HepG2 (cell line): ENCODE measurements around the gene U2AF2. TPM values are rescaled to one million over a fixed set of nuclear protein-coding genes. Genes with fewer than 3 reads are reported as not detected.

Experiments used
- AGO1 ChIP-seq: fragments of 200-400 bp; formaldehyde crosslinking; IDR thresholded peaks from 2 replicates; pipeline ENCODE4 v1.6.1; 2017; ENCODE audit warnings: mild to moderate bottlenecking, low read depth, low read length, moderate library complexity; ENCODE audit not compliant: poor library complexity, severe bottlenecking
- AGO2 ChIP-seq: fragments of 200-400 bp; formaldehyde crosslinking; optimal IDR thresholded peaks from 2 replicates; pipeline ENCODE3; 2017; ENCODE audit warnings: mild to moderate bottlenecking, low read depth, low read length, moderate library complexity
- DNMT3B ChIP-seq: conservative IDR thresholded peaks from 2 replicates; pipeline ENCODE4 v1.6.1; 2016; ENCODE audit warnings: missing biosample characterization, control low read depth
- FOXJ3 ChIP-seq: sonication (generic); formaldehyde crosslinking; IDR thresholded peaks from 2 replicates; pipeline ENCODE4 v1.4.0; 2020; ENCODE audit warnings: missing genetic modification reagents, mild to moderate bottlenecking, borderline replicate concordance
- HNRNPK ChIP-seq: fragments of 200-400 bp; formaldehyde crosslinking; IDR thresholded peaks from 2 replicates; pipeline ENCODE4 v1.6.1; 2018; ENCODE audit warnings: low read length, low read depth, moderate library complexity, mild to moderate bottlenecking; ENCODE audit not compliant: poor library complexity, severe bottlenecking
- MAFG ChIP-seq: sonication (generic); formaldehyde crosslinking; IDR thresholded peaks from 2 replicates; pipeline ENCODE4 v1.5.1; 2020; ENCODE audit warnings: mild to moderate bottlenecking, missing genetic modification reagents
- MAFK ChIP-seq, 2 experiments: IDR thresholded peaks in 1 of 2; conservative IDR thresholded peaks in 1 of 2; 2 replicates each; pipeline ENCODE4 v1.6.1; 2011; ENCODE audit warnings: improper control_type of control experiment in 2 of 2, low read length in 2 of 2
- MATR3 ChIP-seq: sonication (generic); formaldehyde crosslinking; IDR thresholded peaks from 2 replicates; pipeline ENCODE4 v1.4.0; 2020; ENCODE audit warnings: missing genetic modification reagents
- NFKBIZ ChIP-seq: IDR thresholded peaks from 2 replicates; pipeline ENCODE4 v1.6.1; 2018; ENCODE audit warnings: missing genetic modification reagents, missing compliant biosample characterization
- NRL ChIP-seq: sonication (generic); formaldehyde crosslinking; IDR thresholded peaks from 2 replicates; pipeline ENCODE4 v1.5.0; 2020; ENCODE audit warnings: missing genetic modification reagents, mild to moderate bottlenecking, moderate library complexity, borderline replicate concordance
- PAWR ChIP-seq: sonication (generic); formaldehyde crosslinking; IDR thresholded peaks from 2 replicates; pipeline ENCODE4 v1.4.0; 2020; ENCODE audit warnings: missing genetic modification reagents, mild to moderate bottlenecking, borderline replicate concordance
- PHB2 ChIP-seq: fragments of 450-650 bp; IDR thresholded peaks from 2 replicates; pipeline ENCODE4 v1.6.1; 2018; ENCODE audit not compliant: partially characterized antibody
- RFX3 ChIP-seq: IDR thresholded peaks from 2 replicates; pipeline ENCODE4 v1.6.1; 2016; ENCODE audit warnings: missing biosample characterization, missing genetic modification reagents
- RNF219 ChIP-seq: sonication (generic); formaldehyde crosslinking; IDR thresholded peaks from 2 replicates; pipeline ENCODE4 v1.5.0; 2020; ENCODE audit warnings: mild to moderate bottlenecking, missing genetic modification reagents
- THAP8 ChIP-seq: sonication (generic); formaldehyde crosslinking; IDR thresholded peaks from 2 replicates; pipeline ENCODE4 v1.5.1; 2020; ENCODE audit warnings: missing genetic modification reagents, mild to moderate bottlenecking, borderline replicate concordance
- ZC3H13 ChIP-seq: sonication (generic); formaldehyde crosslinking; IDR thresholded peaks from 2 replicates; pipeline ENCODE4 v1.8.1; 2023; ENCODE audit warnings: mild to moderate bottlenecking, missing genetic modification reagents, moderate library complexity
- ZNF33A ChIP-seq: sonication (generic); formaldehyde crosslinking; IDR thresholded peaks from 2 replicates; pipeline ENCODE4 v1.5.1; 2020; ENCODE audit warnings: missing genetic modification reagents, mild to moderate bottlenecking, moderate library complexity, borderline replicate concordance
- ZNF383 ChIP-seq: sonication (generic); formaldehyde crosslinking; IDR thresholded peaks from 2 replicates; pipeline ENCODE4 v1.4.0; 2020; ENCODE audit warnings: missing genetic modification reagents, mild to moderate bottlenecking, borderline replicate concordance
- ZNF496 ChIP-seq: sonication (generic); formaldehyde crosslinking; IDR thresholded peaks from 2 replicates; pipeline ENCODE4 v1.8.1; 2023; ENCODE audit warnings: mild to moderate bottlenecking, moderate library complexity, missing genetic modification reagents; ENCODE audit not compliant: insufficient replicate concordance
- ZNF615 ChIP-seq: sonication (generic); formaldehyde crosslinking; IDR thresholded peaks from 2 replicates; pipeline ENCODE4 v1.5.0; 2020; ENCODE audit warnings: mild to moderate bottlenecking, missing genetic modification reagents, borderline replicate concordance
- polyA plus RNA-seq, 8 experiments: library from polyadenylated mRNA; depleted of rRNA in 3 of 8; stranded (reverse) in 7 of 8; unstranded in 1 of 8; fragments of >200 nt; fragmentation: Illumina TruSeq in 4 of 8; extraction: Trizol in 4 of 8; gene quantifications; 2 replicates each; pipeline versions ENCODE4 v1.2.1 to v1.2.3, GENCODE V29; 2011 to 2016; ENCODE audit warnings: low read depth in 4 of 8, missing spikeins in 1 of 8, mixed read lengths in 1 of 8; ENCODE audit not compliant: insufficient read depth in 1 of 8
- total RNA-seq, 5 experiments: library from RNA; depleted of rRNA; stranded (reverse); fragments of >200 nt; fragmentation: Illumina TruSeq; extraction: Trizol; gene quantifications; 2 replicates each; pipeline ENCODE4 v1.2.3, GENCODE V29; 2016; ENCODE audit warnings: low read depth in 1 of 5
- TF ChIP-seq, protein P1 (sequence below), 2 experiments: sonication (generic) in 1 of 2; formaldehyde crosslinking in 1 of 2; IDR thresholded peaks; 2 replicates each; pipeline versions ENCODE4 v1.4.0 to v1.6.1; 2016 to 2020; ENCODE audit warnings: borderline replicate concordance in 1 of 2, low read depth in 1 of 2, mild to moderate bottlenecking in 1 of 2, missing genetic modification reagents in 1 of 2

Gene U2AF2
- total and polyA plus RNA-seq, 2 of the 13 experiments (the other 11 are each of a cell fraction or from before 2014, with no cell fraction given), result 84.3 to 124 TPM

- TF ChIP-seq RNF219 (no peak), THAP8 (CRISPR knock-in tag) (peak; percentile 20; the same call in 1 of the 2 replicates), MAFG (CRISPR knock-in tag) (no peak), HNRNPK (no peak), ZNF383 (CRISPR knock-in tag) (no peak), ZC3H13 (peak; percentile 70; the same call in 1 of the 2 replicates), DNMT3B (CRISPR knock-in tag) (no peak; the same call in 1 of the 2 replicates), NFKBIZ (CRISPR knock-in tag) (no peak), RFX3 (CRISPR knock-in tag) (no peak), MAFK (conservative IDR thresholded peaks at IDR 0.05 in 1 of 2, IDR thresholded peaks at IDR 0.05 in 1 of 2; ENCODE audit: low read length in 2 of 2) (no peak), ZNF615 (CRISPR knock-in tag) (peak; percentile 72; the same call in 1 of the 2 replicates), ZNF496 (CRISPR knock-in tag) (no peak), ZNF33A (no peak), NRL (0 out of 2 replicates have a peak, but pooled peaks have one; percentile 14), AGO2 (peak; percentile 92), AGO1 (peak; percentile 95), FOXJ3 (CRISPR knock-in tag) (0 out of 2 replicates have a peak, but pooled peaks have one; percentile 13), MATR3 (no peak), PHB2 (no peak), PAWR (CRISPR knock-in tag) (no peak)
- TF ChIP-seq, protein P1, sequence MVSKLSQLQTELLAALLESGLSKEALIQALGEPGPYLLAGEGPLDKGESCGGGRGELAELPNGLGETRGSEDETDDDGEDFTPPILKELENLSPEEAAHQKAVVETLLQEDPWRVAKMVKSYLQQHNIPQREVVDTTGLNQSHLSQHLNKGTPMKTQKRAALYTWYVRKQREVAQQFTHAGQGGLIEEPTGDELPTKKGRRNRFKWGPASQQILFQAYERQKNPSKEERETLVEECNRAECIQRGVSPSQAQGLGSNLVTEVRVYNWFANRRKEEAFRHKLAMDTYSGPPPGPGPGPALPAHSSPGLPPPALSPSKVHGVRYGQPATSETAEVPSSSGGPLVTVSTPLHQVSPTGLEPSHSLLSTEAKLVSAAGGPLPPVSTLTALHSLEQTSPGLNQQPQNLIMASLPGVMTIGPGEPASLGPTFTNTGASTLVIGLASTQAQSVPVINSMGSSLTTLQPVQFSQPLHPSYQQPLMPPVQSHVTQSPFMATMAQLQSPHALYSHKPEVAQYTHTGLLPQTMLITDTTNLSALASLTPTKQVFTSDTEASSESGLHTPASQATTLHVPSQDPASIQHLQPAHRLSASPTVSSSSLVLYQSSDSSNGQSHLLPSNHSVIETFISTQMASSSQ (IDR thresholded peaks at IDR 0.05; ENCODE audit: low read depth), result no peak
- TF ChIP-seq, protein P1 (CRISPR knock-in tag; IDR thresholded peaks at IDR 0.05; ENCODE audit: borderline replicate concordance), result no peak; the same call in 1 of the 2 replicates
These were observed 11.6 kb upstream of the U2AF2 start, which contains the start of gene ZNF581 (continued) for GRCh38 chr19:55643003-55643886.
